HG03066 (cell line): ENCODE data around the gene FGF1.
A peak's percentile ranks its signal among the peaks of the same experiment; 100 is the strongest.

Experiments
- ATAC-seq: cut with Tn5 transposase; IDR thresholded peaks from one replicate; pipeline ENCODE4 v1.9.1; 2021; ENCODE audit warnings: low read depth; ENCODE audit not compliant: unreplicated experiment

Gene FGF1

DNA sequence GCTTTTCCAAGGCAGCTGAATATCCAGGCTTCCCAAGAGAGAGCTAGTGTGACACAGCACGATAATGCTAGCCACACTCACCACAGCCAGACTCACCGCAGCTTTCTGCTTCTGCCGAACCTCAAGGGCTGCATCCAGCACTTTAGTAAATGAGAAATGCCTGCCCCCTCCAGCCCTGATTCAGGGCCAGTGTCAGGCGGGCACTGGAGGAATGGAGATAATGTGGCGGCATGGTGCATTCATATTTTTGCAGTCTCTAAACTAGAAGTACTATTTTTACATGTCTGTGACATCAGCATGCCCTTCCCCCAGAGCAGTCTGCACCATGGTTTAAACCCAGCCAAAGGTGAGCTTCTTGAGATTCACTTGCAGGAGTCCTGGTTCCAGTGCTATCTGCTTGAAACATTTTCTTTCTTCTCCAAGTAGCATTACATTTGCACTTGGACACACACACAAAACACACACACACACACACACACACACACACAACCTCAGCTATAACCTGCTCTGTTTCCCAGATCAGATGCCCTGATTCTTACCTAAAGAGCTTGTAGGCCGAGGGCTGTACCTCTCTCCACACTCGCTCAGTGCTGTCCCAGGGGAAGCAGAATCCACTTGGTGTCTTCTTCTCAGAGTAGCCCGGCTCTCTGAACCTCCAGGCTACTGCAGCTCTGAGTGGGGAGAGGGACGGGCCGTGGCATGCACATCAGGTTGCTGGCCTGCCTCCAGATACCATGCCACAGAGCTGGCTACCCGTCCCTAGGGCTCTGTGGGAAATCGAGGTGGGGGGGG is at the start of gene FGF1:
Gene FGF1, minus strand, starts transcription at position 673 of the 792 bp plus-strand sequence. CDS start 71,963 bp downstream, outside the sequence.
- no peak for ATAC-seq

- no peak for ATAC-seq
These were observed 41.8 kb upstream of the FGF1 start for GRCh38 chr5:142727735-142728047.

GRCh38 chr5:142726188-142726731 is 40.4 kb upstream of the FGF1 start:
- no peak for ATAC-seq

- ATAC-seq: no peak
These were observed 39.6 kb upstream of the FGF1 start for GRCh38 chr5:142725231-142726187.

DNA sequence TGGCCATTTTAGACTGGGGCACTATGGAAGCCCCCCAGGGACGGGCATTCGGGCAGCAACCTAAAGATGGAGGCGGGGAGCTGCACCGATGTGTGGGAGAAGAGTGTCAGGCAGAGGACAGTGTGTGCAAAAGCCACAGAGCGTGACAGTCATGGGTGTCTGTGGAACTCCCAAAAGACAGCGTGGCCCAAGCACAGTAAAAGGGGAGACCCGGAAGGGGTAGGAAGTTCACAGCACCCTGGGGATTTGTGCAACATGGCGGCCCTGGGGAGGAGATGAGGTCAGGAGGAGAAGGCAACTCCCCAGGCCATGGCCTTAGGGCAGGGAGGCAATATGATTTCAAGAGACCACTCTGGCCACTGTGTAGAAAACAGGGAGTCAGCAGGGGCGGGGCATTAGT is 38.9 kb upstream of the FGF1 start:
- no peak for ATAC-seq

GRCh38 chr5:142722896-142723295 is 37.0 kb upstream of the FGF1 start:
- no peak for ATAC-seq

DNA sequence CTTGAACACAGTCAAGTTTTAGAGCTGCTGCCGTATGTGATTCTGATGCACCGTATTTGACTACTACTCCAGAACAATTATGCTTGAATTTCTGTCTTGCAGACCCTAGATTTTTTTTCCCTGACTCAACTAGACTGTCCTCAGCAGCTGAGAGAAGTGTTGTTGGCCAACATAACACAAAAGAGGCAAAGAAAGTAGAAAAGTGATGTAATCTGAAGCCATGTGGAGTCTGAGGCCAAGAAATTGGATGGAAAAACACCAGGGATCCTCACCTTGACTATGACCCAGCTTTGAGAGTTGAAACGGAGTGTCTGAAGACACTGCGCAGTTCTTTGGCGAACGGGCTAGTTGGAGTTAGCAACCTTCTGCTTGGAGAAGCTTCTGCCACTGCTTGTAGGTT is 36.3 kb upstream of the FGF1 start:
- no peak for ATAC-seq

DNA sequence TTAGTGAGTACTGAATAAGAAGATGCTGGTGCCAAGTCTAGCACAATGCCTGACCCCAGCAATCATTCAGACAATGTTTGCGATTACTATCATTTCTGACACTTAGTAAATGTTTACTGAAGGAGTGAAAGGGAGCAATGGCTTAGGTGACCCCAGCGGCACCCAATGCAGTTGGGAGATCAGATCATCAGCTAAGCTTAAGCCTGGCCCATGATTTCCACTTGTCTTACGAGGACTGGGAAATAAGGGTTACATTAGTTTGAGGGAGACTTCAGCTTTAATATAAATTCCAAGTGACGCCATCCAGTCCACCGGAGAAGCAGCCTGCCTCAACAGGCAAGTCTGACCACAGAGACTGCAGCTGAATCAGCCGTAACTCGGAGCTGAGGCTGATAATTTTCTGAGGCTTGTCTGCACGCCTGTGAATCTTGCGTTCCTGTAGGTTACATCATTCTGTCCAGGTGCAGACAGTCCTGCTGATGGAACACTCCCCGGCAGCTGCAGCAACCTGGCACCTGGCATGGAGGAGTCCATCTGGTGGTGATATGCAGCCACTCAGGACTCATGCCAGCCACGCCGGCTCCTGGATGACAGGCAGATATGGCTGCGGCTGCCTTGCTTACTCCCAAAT is 34.9 kb upstream of the FGF1 start:
- ATAC-seq: no peak

- ATAC-seq: no peak
These were observed 34.0 kb upstream of the FGF1 start for GRCh38 chr5:142719836-142720370.

DNA sequence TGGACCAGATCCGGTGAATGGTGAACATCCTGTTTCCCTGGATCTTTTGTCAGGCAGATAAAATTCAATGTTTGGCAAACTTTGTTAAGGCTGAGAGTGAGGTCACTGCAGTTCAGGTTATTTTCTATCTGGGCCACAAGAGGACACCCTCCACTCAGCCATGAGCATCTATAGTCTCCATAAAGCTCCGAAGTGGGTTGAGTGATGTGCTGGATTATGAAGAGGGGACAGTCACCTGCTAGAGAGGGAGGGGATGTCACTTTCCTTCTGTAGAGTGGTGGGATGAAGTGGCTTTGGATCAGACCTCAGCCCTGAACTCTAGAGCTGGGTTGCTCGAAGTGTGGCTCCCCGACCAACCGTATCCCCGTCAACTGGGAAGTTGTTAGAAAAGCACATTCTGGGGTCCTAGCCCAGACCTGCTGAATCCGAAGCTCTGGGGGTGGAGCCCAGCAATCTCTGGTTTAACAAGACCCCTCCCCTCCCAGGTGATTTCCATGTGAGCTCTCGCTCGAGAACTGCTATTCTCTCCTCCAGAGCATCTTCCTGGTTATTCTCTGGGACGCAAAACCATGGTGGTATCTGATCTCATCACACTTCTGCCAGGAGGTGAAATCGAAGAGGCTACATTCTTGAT is 31.8 kb upstream of the FGF1 start:
- ATAC-seq: no peak

DNA sequence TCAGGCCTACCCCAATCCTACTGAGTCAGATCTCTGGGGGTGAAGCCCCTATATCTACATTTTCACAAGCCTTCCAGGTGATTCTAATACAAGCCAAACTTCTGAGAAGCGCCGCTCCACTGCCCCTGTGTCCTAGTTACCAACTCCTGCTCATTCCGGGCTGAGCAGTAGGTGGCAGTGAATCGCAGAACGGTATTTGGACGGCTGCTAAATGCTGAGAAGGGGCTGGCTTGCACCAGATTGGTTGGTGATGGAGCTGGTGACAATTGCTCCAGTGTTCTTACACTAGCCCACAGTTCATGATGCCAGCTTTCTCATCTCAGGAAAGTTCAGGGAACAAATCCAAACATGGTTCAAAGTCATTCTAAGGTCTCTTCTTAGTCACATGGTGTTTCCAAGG is 31.1 kb upstream of the FGF1 start:
- no peak for ATAC-seq

GRCh38 chr5:142715291-142715690 is 29.4 kb upstream of the FGF1 start:
- no peak for ATAC-seq

DNA sequence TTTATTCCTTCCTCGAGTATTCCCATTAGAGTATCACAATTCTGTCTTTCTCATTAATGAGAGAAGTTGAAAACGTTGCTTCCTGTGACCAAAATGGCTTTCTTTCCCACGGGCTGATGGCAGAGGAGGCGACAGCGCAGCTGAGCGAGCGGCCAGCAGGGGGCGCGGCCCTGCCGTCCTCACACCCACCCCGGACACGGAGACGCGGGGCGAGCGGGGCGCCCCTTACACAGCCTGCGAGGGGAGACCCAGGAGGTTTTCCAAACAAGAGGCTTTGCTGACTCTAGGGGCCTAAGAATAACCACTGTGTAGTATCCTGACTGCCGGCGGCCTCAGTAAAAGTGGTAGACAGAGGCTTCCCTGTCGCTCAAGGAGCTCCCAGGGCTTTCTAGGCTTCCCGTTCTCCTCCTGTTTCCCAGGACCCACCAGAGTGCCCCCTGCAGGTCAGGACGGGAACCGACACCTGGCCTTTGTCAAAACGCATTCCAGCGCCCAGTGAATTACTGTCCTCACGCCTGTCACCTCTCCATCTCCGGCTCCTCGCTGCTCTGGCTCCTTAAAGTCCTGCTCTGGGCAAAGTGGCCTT is 27.3 kb upstream of the FGF1 start:
- peak; percentile 99 for ATAC-seq

DNA sequence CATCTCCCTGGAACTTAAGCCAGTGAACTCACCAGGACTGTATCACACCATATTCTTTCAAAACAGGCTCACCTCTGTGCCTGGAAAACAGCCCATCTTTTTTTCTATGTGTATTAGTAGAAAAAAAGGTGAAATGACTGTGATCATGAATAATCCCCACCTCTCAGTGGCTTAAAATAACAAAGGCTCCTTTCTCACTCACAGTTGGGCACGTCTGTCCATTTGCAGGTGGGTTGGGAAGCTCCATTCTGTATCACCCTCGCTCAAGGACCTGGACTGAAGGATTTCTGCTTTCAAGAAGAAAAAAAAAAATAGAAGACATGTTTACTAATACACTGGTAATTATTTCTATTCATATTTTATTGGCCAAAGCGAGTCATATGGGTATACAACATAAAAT is 17.3 kb upstream of the FGF1 start:
- ATAC-seq: no peak

DNA sequence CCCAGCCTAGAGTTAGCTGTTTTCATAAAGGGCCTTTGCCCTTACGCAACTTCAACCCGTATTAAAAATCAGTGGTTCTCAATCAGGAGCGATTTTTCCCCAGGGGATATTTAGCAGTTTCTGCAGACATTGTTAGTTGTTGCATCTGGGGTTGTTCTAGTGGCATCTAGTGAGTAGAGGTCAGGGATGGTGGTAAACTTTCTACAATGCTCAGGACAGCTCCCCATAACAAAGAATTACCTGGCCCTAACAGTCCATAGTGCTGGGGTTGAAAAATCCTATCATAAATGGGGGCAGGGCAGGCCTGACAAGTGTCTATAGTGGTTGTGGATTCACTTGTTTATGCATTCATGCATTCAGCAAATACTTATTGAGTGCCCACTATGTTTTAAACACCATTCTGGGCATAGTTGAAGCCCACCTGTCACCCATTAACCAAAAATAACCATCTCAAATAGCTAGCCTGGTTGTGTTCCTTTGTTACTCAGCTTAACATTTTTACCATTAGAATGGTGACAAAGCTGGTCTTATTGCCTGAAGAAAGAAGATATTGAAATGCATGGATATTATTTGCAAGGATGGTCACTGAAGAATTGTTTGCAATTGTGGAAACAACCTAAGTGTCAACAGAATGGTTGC is 15.9 kb upstream of the FGF1 start:
- ATAC-seq: no peak

DNA sequence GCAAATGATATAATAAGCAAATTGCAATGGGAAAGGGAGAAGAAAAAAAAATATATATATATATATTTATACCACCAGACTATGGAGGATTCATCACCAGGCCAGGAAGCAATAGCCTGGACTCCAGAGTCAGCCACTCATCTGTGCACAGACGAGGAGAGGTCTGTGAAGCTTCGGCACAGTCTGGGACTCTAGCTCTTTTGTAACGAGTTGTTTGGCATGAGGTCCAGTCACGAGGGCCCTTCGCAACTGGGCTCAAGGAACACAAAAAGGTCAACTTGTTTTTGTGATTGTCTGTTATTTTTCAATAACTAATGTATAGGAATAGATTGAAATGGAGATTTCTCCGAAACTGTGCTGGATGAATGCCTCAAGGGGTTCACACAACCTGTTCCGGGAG is 14.7 kb upstream of the FGF1 start:
- no peak for ATAC-seq

GRCh38 chr5:142699184-142699720 is 13.4 kb upstream of the FGF1 start:
- peak; percentile 83 for ATAC-seq

GRCh38 chr5:142698447-142699183 is 12.7 kb upstream of the FGF1 start:
- no peak for ATAC-seq
